Smooth muscle cell (in vitro differentiated cells): Measurements from ENCODE around the gene MYL3. TPM values are rescaled to one million over a fixed set of nuclear protein-coding genes. Genes with fewer than 3 reads are reported as not detected.

Experiments
- DNase-seq: peaks from one replicate; lab custom pipeline; 2025; ENCODE audit not compliant: unreplicated experiment; lab: John Stamatoyannopoulos, UW
- H2AFZ ChIP-seq: fragments of 200-600 bp; sonication (generic); 2 replicates; pipeline ENCODE4 v1.6.0; 2016; ENCODE audit warnings: antibody characterized with exemption, low read depth, mild to moderate bottlenecking
- H3F3A ChIP-seq: fragments of 200-600 bp; sonication (generic); 2 replicates; pipeline ENCODE4 v1.6.0; 2017; ENCODE audit warnings: antibody characterized with exemption, low read depth
- H3K27ac ChIP-seq: fragments of 200-600 bp; sonication (generic); 2 replicates; pipeline ENCODE4 v1.5.1; 2016; ENCODE audit warnings: low read depth, mild to moderate bottlenecking
- H3K27me3 ChIP-seq: fragments of 200-600 bp; sonication (generic); 2 replicates; pipeline ENCODE4 v1.6.1; 2016; ENCODE audit warnings: low read depth, mild to moderate bottlenecking
- H3K36me3 ChIP-seq: fragments of 200-600 bp; sonication (generic); 2 replicates; pipeline ENCODE4 v1.5.1; 2016; ENCODE audit warnings: low read depth
- H3K4me1 ChIP-seq: fragments of 200-600 bp; sonication (generic); 2 replicates; pipeline ENCODE4 v1.5.1; 2016; ENCODE audit warnings: low read depth
- H3K4me2 ChIP-seq: fragments of 200-600 bp; sonication (generic); 2 replicates; pipeline ENCODE4 v1.6.0; 2016; ENCODE audit warnings: mild to moderate bottlenecking
- H3K4me3 ChIP-seq: fragments of 200-600 bp; sonication (generic); 2 replicates; pipeline ENCODE4 v1.5.1; 2016; ENCODE audit warnings: mild to moderate bottlenecking
- H3K79me2 ChIP-seq: fragments of 200-600 bp; sonication (generic); 2 replicates; pipeline ENCODE4 v1.6.0; 2016; ENCODE audit warnings: low read depth, mild to moderate bottlenecking
- H3K9ac ChIP-seq: fragments of 200-600 bp; sonication (generic); 2 replicates; pipeline ENCODE4 v1.6.0; 2016; ENCODE audit warnings: low read depth
- H3K9me3 ChIP-seq: fragments of 200-600 bp; sonication (generic); replicated peaks from 2 replicates; pipeline ENCODE4 v1.5.1; 2016; ENCODE audit warnings: low read depth
- H4K20me1 ChIP-seq: fragments of 200-600 bp; sonication (generic); 2 replicates; pipeline ENCODE4 v1.6.0; 2016; ENCODE audit warnings: low read depth
- WGBS: methylation state at CpG from one replicate; pipeline ENCODE4 v1.1.7; 2016; ENCODE audit warnings: low lambda C conversion rate; 5-methylcytosine and 5-hydroxymethylcytosine counted together
- polyA plus RNA-seq: library from polyadenylated mRNA; unstranded; fragments of >200 nt; fragmentation: Nextera tagmentation; extraction: Ambion mirVana; gene quantifications from 2 replicates; pipeline ENCODE4 v1.2.1, GENCODE V29; 2016
- total RNA-seq: library from RNA; depleted of rRNA; stranded (reverse); fragments of >200 nt; gene quantifications from 2 replicates; pipeline ENCODE4 v1.2.3, GENCODE V29; 2014
- TF ChIP-seq, protein P1 (sequence below): fragments of 200-600 bp; sonication (generic); IDR thresholded peaks from 2 replicates; pipeline ENCODE4 v1.5.1; 2017; ENCODE audit warnings: borderline replicate concordance, mild to moderate bottlenecking, antibody characterized with exemption; ENCODE audit not compliant: insufficient read depth, poor library complexity, severe bottlenecking

The MYL3 gene
- total and polyA plus RNA-seq, 2 experiments from 2014 or later, result 8.4 to 25.6 TPM

- H3K79me2 ChIP-seq, result peaks cover under 1% of the 10 kb centered on the region
- H3K27me3 ChIP-seq, result no peaks in the 10 kb centered on the region
- no peaks in the 10 kb centered on the region for H3F3A ChIP-seq
- H3K9ac ChIP-seq, result no peak overlapping the region
- H3K36me3 ChIP-seq, result no peaks in the 10 kb centered on the region
- H3K4me3 ChIP-seq, result no peak overlapping the region
- no peaks in the 10 kb centered on the region for H3K4me1 ChIP-seq
- TF ChIP-seq, protein P1, sequence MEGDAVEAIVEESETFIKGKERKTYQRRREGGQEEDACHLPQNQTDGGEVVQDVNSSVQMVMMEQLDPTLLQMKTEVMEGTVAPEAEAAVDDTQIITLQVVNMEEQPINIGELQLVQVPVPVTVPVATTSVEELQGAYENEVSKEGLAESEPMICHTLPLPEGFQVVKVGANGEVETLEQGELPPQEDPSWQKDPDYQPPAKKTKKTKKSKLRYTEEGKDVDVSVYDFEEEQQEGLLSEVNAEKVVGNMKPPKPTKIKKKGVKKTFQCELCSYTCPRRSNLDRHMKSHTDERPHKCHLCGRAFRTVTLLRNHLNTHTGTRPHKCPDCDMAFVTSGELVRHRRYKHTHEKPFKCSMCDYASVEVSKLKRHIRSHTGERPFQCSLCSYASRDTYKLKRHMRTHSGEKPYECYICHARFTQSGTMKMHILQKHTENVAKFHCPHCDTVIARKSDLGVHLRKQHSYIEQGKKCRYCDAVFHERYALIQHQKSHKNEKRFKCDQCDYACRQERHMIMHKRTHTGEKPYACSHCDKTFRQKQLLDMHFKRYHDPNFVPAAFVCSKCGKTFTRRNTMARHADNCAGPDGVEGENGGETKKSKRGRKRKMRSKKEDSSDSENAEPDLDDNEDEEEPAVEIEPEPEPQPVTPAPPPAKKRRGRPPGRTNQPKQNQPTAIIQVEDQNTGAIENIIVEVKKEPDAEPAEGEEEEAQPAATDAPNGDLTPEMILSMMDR, result no peak
- no peaks in the 10 kb centered on the region for H3K9me3 ChIP-seq
- no peak overlapping the region for H3K27ac ChIP-seq
- whole genome bisulfite sequencing, result 94% methylated on average over 6 of the region's 6 CpGs
- no peak overlapping the region for H3K4me2 ChIP-seq
- H2AFZ ChIP-seq, result no peak overlapping the region
- no peak for DNase-seq
- peaks cover 41% of the 10 kb centered on the region for H4K20me1 ChIP-seq
Measured at GRCh38 chr3:46894256-46894655, 31.0 kb upstream of the MYL3 start.

DNA sequence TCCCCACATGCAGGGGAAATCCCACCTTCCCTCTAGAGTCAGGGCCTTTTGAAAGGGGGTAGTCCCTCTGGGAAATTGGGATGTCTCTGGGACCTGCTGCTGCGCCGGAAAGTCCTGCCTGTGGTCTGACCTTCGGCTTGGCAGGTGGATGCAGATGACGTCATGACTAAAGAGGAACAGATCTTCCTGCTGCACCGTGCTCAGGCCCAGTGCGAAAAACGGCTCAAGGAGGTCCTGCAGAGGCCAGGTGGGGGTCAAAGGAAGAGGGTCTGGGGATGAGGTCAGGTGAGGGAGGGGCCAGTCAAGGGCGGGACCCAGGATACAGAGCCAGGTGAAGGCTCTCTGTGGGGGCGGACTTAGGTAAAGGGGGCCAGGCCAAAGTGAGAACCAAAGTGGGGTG is 30.5 kb upstream of the MYL3 start:
- Histone ChIP-seq H3F3A (no peaks in the 10 kb centered on the region), H3K4me1 (no peaks in the 10 kb centered on the region), H3K27ac (no peak overlapping the region), H4K20me1 (peaks cover 46% of the 10 kb centered on the region), H3K79me2 (peaks cover 5% of the 10 kb centered on the region), H3K9ac (no peak overlapping the region), H3K36me3 (no peaks in the 10 kb centered on the region), H2AFZ (no peak overlapping the region), H3K9me3 (no peaks in the 10 kb centered on the region), H3K4me2 (no peak overlapping the region), H3K27me3 (no peaks in the 10 kb centered on the region), H3K4me3 (no peak overlapping the region)
- DNase-seq, result no peak
- TF ChIP-seq, protein P1, result no peak
- WGBS, result 92% methylated on average over 7 of the region's 9 CpGs

DNA sequence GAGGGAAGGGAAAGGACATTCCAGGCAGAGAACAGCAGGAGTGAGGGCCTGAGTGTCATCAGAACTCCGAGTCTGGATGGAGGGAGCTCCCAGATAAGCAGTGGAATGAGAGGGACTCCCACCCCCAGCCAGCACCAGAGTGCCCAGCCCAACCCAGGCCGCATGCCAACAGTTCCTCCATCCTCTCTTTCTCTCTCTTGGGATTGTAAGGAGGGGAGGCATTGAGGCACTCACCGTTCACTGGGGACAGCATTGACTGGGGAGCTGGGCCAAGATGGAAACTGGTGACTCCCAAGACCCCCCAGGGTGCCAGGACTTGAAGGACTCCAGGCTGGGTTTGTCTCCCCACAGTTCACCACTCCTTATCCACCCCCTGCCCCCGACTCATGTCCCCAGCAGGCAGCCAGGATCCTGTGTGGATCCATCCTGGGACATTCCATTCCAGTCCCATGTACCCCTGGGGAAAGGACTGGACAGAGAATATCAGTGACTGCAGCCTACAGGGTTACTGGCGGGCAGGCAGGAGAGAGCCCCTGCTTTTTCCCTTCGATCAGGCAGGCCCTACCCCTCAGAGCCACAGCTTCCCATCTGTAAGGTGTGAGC is 30.0 kb upstream of the MYL3 start:
- Histone ChIP-seq H3K36me3 (no peaks in the 10 kb centered on the region), H3K79me2 (peaks cover 5% of the 10 kb centered on the region), H3K4me3 (no peak overlapping the region), H3K27ac (no peak overlapping the region), H2AFZ (no peak overlapping the region), H4K20me1 (peaks cover 51% of the 10 kb centered on the region), H3K9me3 (no peaks in the 10 kb centered on the region), H3F3A (no peaks in the 10 kb centered on the region), H3K9ac (no peak overlapping the region), H3K4me2 (peak overlapping the region; percentile 92), H3K27me3 (no peaks in the 10 kb centered on the region), H3K4me1 (no peaks in the 10 kb centered on the region)
- DNase-seq, result no peak
- 65% methylated on average over 6 of the region's 6 CpGs for WGBS
- TF ChIP-seq, protein P1, result no peak

GRCh38 chr3:46892285-46893145 is 29.3 kb upstream of the MYL3 start:
- peak overlapping the region; percentile 92 for H3K4me2 ChIP-seq
- no peak overlapping the region for H3K9ac ChIP-seq
- no peaks in the 10 kb centered on the region for H3K4me1 ChIP-seq
- no peaks in the 10 kb centered on the region for H3F3A ChIP-seq
- TF ChIP-seq, protein P1, result no peak
- 7% methylated on average over 58 of the region's 58 CpGs for WGBS
- H3K79me2 ChIP-seq, result peaks cover 6% of the 10 kb centered on the region
- peaks cover 58% of the 10 kb centered on the region for H4K20me1 ChIP-seq
- H3K9me3 ChIP-seq, result no peaks in the 10 kb centered on the region
- no peak overlapping the region for H2AFZ ChIP-seq
- no peak overlapping the region for H3K27ac ChIP-seq
- no peaks in the 10 kb centered on the region for H3K27me3 ChIP-seq
- peak; percentile 52 for DNase-seq
- peak overlapping the region; percentile 51 for H3K4me3 ChIP-seq
- H3K36me3 ChIP-seq, result no peaks in the 10 kb centered on the region
